Inferior parietal cortex (tissue), 1 donor: ENCODE measurements around the gene WDSUB1.
A peak's percentile ranks its signal among the peaks of the same experiment; 100 is the strongest.

Experiments used
- DNase-seq: peaks from one replicate; pipeline ENCODE4 v3.0.0-alpha.2; 2016; ENCODE audit errors: extremely low spot score

WDSUB1 gene

GRCh38 chr2:159285929-159286708, at the start of gene WDSUB1:
Gene WDSUB1, minus strand, starts transcription at chr2:159286703. Its CDS starts 3,634 bp downstream, at chr2:159283069.
- peak; percentile 23 for DNase-seq

- no peak for DNase-seq
Observed at GRCh38 chr2:159326569-159327255, 40.2 kb upstream of the WDSUB1 start.

DNA sequence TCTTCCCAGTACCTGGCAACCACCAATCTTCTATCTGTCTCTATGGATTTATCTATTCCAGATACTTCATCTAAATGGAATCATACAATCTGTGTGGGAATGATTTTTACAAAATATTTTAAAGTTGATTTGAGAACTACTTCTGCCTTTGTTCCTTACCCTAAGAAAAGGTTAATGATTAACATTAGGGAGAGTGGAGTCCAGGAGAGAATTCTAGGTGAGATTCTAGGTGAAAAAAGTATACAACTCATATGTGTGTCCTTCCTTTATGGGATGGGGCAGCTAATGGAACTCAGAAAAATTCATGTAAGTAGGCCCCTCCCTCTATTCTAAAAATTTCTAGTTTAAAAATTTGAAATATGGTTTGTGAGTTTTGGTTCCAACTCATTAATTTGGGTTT, 35.9 kb upstream of the WDSUB1 start:
- no peak for DNase-seq

DNA sequence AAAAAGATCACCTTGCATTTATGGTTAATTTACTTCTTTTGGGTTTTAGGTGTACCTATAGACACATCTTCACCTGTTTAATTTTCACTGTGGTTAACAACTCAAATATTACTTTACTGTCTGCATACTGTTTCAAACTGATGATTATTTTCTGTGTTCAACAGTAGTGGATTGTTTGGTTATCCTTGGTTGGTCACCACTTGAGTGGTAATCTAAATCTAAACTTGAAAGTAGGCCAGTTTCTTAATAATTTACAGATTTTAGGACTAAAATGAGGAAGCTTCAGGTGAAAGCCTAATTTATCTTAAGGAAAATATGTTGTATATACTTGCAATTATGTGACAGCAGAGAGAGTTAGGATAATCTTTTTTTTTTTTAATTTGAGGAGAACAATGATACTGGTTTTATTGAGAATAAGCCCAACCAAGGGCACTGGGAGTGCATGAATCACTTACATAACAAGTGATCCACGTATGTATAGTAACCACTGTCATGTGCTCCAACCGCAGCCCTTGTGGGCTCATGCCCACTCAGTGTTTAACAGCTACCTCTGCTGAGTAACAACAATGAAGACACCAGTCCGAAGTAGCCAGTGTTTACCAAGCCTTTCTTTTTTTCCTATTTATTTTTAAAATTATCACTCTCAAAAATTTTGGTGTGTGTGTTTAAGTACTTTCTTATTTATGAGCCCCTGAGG, 31.0 kb upstream of the WDSUB1 start:
- no peak for DNase-seq

DNA sequence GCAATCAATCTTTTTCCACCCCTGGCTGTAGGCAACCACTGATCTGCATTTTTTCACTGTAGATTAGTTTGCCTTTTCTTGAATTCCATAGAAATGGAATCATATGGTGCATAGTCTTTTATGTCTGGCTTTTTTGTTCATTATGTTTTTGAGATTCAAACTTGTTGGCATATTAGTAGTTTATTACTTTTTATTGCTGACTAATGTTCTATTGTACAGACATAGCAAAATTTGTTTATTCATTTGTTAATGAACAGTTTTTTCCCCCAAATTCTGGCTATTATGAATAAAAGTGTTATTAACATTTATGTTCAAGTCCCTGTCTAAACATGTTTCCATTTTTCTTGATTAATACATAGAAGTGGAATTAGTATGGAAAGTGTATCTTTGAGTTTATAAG, 21.4 kb upstream of the WDSUB1 start:
- no peak for DNase-seq

GRCh38 chr2:159300586-159300985, 14.1 kb upstream of the WDSUB1 start:
- DNase-seq, result no peak

DNA sequence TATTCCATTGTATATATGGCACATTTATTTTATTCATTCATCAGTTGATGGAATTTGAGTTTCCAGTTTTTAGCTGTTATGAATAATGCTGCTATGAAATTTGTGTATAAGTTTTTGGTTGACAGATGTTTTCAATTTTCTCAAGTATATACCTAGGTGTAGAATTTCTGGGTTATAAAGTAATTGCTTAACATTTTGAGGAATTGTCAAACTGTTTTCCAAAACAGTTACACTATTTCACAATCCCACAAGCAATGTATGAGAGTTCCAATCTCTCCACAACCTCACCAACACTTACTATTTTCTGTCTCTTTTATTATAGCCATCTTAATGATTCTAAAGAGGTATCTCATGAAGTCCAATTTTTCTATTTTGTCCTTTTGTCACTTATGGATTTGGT, 12.5 kb upstream of the WDSUB1 start:
- DNase-seq, result no peak

- no peak for DNase-seq
Observed at GRCh38 chr2:159297042-159297707, 10.7 kb upstream of the WDSUB1 start.

DNA sequence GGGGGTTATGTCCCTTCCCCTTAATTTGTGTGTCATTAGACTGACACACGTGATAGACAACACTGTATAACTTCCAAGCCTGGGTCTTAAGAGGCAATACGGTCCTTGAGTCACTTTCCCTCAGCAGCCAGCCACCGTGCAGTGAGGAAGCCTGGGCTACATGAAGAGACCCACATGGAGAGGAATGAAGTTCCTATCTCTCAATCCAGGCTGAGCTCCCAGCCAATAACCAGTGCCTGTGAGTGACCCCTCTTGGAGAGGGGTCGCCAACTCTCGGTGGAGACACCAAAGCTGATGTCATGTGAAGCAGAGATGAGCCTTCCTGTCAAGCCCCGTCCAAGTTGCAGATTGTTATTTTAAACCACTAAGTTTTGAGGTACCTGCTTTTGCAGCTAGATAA, 5.7 kb upstream of the WDSUB1 start:
- DNase-seq, result no peak

GRCh38 chr2:159290289-159290907, 3.9 kb upstream of the WDSUB1 start:
- DNase-seq, result peak; percentile 28

DNA sequence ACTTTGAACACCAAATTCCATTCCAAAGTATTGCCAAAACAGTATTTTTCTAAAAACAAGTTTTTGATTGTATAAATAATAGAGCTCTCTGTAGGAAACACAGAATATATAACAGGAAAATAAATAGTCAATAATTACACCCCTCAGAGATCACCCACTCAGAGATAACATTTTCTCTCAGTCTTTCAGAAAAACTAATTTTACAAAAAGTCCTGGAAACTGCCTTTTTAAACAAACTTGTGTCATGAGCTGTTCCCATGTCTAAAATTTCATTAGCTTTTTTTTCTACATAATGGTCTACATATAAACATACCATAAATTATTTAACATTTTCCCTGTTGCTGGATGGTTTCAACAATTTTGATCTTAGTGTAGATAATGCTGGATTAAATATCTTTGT, 1.2 kb upstream of the WDSUB1 start:
- no peak for DNase-seq

GRCh38 chr2:159286709-159287441, 372 bp upstream of the WDSUB1 start:
- peak; percentile 97 for DNase-seq

GRCh38 chr2:159285433-159285832, 1.1 kb downstream of the WDSUB1 start:
- no peak for DNase-seq

GRCh38 chr2:159283529-159283928, 3.0 kb downstream of the WDSUB1 start:
- no peak for DNase-seq

GRCh38 chr2:159281002-159281401, 5.5 kb downstream of the WDSUB1 start:
- DNase-seq, result no peak

- DNase-seq, result no peak
Observed at GRCh38 chr2:159279700-159280099, 6.8 kb downstream of the WDSUB1 start.

DNA sequence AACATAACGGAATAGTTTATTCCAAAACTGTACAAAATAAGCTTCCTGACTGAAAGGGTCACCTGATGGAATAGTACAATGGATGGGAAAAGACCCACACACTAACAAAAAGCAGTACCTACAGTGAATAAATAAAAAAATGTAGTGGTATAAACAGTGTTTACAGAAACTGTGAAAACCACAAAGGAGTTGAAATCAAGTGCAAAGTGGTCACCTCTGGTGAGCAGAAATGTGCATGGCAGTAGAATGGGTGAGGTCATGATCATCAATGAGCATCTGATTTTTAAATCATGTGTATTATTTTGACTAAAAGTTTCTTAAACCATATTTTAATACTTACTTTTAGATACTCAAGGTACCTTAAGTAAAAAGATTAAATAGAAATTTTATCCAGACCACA, 11.4 kb downstream of the WDSUB1 start:
- no peak for DNase-seq

- no peak for DNase-seq
Observed at GRCh38 chr2:159272156-159272555, 14.3 kb downstream of the WDSUB1 start.

- DNase-seq, result no peak
Observed at GRCh38 chr2:159270744-159271379, 15.6 kb downstream of the WDSUB1 start.

- DNase-seq, result no peak
Observed at GRCh38 chr2:159267921-159268320, 18.6 kb downstream of the WDSUB1 start.

DNA sequence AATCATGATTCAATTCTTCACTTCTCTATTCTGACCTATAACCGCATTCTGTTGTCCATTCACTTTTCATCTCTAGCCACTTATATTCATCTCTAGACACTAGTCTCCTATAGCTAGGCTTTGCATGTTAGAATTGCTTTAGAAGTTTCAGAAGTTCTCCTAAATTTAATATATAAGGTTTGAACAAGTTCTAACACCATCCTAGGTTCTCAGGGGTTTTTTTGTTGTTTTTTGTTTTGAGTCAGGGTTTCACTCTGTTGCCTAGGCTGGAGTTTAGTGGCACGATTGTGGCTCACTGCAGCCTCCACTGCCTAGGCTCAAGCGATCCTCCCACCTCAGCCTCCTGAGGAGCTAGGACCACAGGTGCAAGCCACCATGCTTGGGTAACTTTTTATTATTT, 19.9 kb downstream of the WDSUB1 start:
- DNase-seq, result no peak
